NCI-H2196 (cell line): ENCODE results near the gene HOXD10.

Source experiments
- DNase-seq: peaks from one replicate; lab custom pipeline; 2025; ENCODE audit not compliant: unreplicated experiment; lab: John Stamatoyannopoulos, UW

Gene HOXD10

GRCh38 chr2:176149939-176150583 lies 33.5 kb downstream of the HOXD10 start:
- no peak for DNase-seq

- DNase-seq, result no peak
Measured at GRCh38 chr2:176150584-176151441, 34.2 kb downstream of the HOXD10 start.

GRCh38 chr2:176151442-176152287 lies 35.1 kb downstream of the HOXD10 start, which contains the start of gene HOXD4:
TSS of gene HOXD4 (plus strand) at chr2:176151550. CDS start at chr2:176151634, 84 bp downstream.
- no peak for DNase-seq

GRCh38 chr2:176152350-176153181 lies 36.0 kb downstream of the HOXD10 start:
- no peak for DNase-seq

- DNase-seq, result no peak
Measured at GRCh38 chr2:176154576-176155252, 38.1 kb downstream of the HOXD10 start.

GRCh38 chr2:176155356-176156044 lies 38.9 kb downstream of the HOXD10 start:
- no peak for DNase-seq

GRCh38 chr2:176156301-176156806 lies 39.8 kb downstream of the HOXD10 start:
- DNase-seq, result no peak

- DNase-seq, result no peak
Measured at GRCh38 chr2:176156807-176157498, 40.4 kb downstream of the HOXD10 start, which contains the start of gene HOXD3. TSS of gene HOXD3 (plus strand) at chr2:176157307. CDS start at chr2:176169115, 11,808 bp downstream.

GRCh38 chr2:176157499-176158185 lies 41.1 kb downstream of the HOXD10 start:
- DNase-seq, result no peak

GRCh38 chr2:176158186-176158591 lies 41.6 kb downstream of the HOXD10 start:
- no peak for DNase-seq

GRCh38 chr2:176158855-176159662 lies 42.5 kb downstream of the HOXD10 start:
- no peak for DNase-seq

GRCh38 chr2:176159663-176160250 lies 43.2 kb downstream of the HOXD10 start:
- no peak for DNase-seq

- DNase-seq, result no peak
Measured at GRCh38 chr2:176160251-176160985, 43.8 kb downstream of the HOXD10 start.

- DNase-seq, result no peak
Measured at GRCh38 chr2:176160986-176161824, 44.6 kb downstream of the HOXD10 start.
